Tibial nerve (tissue), 3 donors: ENCODE results near the gene DNAJC15.

Source experiments
- POLR2A ChIP-seq, 2 donors: fragments of 450-650 bp; IDR thresholded peaks; one replicate each; pipeline ENCODE4 v1.6.1; 2017; ENCODE audit warnings: antibody characterized with exemption in 2 of 2, mild to moderate bottlenecking in 2 of 2, moderate library complexity in 2 of 2
- TF ChIP-seq, protein P1 (sequence below), 5 experiments: fragments of 200-600 bp in 3 of 5; fragments of 450-650 bp in 2 of 5; sonication (generic) in 3 of 5; IDR thresholded peaks; one replicate each; pipeline ENCODE4 v1.5.1; 2016 to 2019; ENCODE audit warnings: antibody characterized with exemption in 5 of 5, mild to moderate bottlenecking in 3 of 5, moderate library complexity in 2 of 5

DNA sequence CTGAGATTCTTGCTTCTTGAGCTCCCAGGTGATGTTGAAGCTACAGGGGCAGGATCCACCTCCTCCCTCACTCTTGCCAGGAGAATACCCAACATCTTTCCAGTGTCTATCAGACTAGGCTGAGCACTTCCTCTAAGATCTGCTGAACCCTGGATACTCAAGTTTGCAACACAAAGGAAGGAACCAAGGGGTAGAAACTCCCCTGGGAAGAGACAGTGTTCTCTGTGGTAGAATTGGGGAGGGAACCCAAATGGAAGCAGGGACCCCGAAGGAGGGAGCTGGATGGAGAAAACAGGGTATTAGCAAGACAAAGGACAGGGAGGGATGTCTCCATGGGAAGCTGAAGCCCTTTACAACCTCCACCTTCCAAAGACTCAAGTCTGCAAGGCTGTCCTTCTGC lies 117.6 kb downstream of the DNAJC15 start:
- TF ChIP-seq, protein P1, sequence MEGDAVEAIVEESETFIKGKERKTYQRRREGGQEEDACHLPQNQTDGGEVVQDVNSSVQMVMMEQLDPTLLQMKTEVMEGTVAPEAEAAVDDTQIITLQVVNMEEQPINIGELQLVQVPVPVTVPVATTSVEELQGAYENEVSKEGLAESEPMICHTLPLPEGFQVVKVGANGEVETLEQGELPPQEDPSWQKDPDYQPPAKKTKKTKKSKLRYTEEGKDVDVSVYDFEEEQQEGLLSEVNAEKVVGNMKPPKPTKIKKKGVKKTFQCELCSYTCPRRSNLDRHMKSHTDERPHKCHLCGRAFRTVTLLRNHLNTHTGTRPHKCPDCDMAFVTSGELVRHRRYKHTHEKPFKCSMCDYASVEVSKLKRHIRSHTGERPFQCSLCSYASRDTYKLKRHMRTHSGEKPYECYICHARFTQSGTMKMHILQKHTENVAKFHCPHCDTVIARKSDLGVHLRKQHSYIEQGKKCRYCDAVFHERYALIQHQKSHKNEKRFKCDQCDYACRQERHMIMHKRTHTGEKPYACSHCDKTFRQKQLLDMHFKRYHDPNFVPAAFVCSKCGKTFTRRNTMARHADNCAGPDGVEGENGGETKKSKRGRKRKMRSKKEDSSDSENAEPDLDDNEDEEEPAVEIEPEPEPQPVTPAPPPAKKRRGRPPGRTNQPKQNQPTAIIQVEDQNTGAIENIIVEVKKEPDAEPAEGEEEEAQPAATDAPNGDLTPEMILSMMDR (IDR thresholded peaks at IDR 0.05) = no peak
- TF ChIP-seq POLR2A (IDR thresholded peaks at IDR 0.05) = no peak
